Cardiac fibroblast (primary cell): ENCODE measurements around the gene TIAL1.

Experiments
- DNase-seq, 2 donors: peaks; one replicate each; pipeline versions ENCODE4 v3.0.0 to v3.0.0-alpha.2; 2010; ENCODE audit warnings: low read depth in 2 of 2
- H3K4me3 ChIP-seq, 2 donors: replicated peaks in 1 of 2; 1 replicate in 1 of 2; 2 replicates in 1 of 2; pipeline ENCODE4 v1.5.1; 2011; ENCODE audit warnings: low read depth in 2 of 2, low read length in 2 of 2, mild to moderate bottlenecking in 2 of 2, moderate library complexity in 1 of 2
- TF ChIP-seq, protein P1 (sequence below): IDR thresholded peaks from one replicate; pipeline ENCODE4 v1.5.1; 2011; ENCODE audit warnings: low read depth, mild to moderate bottlenecking, low read length, inconsistent platforms

The TIAL1 gene

DNA sequence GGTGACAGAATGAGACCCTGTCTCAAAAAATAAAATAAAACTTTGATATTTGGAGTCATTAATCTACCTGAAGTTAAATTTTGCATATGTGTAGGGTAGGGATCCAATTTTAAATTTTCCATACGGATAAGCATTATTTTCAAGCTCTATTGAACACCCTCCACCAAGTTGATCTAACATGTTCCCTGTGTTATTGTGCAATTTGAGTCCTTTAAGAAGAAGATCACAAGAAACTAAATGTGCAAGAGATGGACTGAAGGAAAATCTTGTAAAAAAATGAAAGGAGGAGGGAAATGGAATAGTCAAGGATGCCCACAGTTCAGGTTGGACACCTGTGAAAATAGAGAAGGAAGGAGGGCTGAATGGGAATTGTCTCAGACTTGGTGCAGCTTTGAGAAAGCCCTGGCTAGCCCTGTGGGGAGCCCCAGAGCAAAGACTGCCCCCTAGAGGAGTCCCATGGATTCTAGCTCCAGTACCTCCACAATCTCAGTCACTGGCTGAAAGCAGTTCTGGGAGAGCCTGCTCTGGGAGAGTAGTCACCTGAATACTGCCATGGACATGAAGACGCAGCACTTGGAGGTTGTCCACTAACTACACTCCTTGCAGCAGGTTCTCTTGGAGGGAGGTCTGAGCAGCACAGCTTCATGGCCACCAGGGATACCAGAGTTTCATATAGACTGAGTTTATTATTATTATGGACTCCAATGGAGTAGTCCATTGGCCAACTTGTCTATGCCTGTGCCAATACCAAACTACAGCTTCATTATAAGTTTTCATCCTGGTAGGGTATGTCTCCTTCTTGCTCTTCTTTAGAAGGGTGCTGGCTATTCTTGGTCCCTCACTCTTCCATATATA is 5.7 kb upstream of the TIAL1 start:
- TF ChIP-seq, protein P1, sequence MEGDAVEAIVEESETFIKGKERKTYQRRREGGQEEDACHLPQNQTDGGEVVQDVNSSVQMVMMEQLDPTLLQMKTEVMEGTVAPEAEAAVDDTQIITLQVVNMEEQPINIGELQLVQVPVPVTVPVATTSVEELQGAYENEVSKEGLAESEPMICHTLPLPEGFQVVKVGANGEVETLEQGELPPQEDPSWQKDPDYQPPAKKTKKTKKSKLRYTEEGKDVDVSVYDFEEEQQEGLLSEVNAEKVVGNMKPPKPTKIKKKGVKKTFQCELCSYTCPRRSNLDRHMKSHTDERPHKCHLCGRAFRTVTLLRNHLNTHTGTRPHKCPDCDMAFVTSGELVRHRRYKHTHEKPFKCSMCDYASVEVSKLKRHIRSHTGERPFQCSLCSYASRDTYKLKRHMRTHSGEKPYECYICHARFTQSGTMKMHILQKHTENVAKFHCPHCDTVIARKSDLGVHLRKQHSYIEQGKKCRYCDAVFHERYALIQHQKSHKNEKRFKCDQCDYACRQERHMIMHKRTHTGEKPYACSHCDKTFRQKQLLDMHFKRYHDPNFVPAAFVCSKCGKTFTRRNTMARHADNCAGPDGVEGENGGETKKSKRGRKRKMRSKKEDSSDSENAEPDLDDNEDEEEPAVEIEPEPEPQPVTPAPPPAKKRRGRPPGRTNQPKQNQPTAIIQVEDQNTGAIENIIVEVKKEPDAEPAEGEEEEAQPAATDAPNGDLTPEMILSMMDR = peak; percentile 76
- DNase-seq = peak; percentile 32 to 52
- H3K4me3 ChIP-seq = no peak overlapping the region

DNA sequence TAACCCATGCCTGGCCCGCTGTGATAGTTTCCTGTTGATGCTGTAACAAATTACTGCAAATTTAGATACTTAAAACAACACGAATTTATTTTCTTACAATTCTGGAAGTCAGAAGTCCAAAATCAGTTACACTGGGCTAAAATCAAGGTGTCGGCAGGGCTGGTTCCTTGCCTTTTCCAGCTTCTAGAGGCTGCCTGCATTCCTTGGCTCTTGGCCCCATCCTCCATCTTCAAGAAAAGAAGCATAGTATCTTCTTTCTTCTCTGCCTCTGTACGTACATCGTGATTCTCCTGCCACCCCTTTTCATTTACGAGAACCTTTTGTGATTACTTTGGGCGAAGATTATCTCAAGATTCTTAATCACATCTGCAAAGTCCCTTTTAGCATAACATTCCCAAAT is 1.6 kb upstream of the TIAL1 start:
- TF ChIP-seq, protein P1 = no peak
- H3K4me3 ChIP-seq = no peak overlapping the region
- no peak for DNase-seq

DNA sequence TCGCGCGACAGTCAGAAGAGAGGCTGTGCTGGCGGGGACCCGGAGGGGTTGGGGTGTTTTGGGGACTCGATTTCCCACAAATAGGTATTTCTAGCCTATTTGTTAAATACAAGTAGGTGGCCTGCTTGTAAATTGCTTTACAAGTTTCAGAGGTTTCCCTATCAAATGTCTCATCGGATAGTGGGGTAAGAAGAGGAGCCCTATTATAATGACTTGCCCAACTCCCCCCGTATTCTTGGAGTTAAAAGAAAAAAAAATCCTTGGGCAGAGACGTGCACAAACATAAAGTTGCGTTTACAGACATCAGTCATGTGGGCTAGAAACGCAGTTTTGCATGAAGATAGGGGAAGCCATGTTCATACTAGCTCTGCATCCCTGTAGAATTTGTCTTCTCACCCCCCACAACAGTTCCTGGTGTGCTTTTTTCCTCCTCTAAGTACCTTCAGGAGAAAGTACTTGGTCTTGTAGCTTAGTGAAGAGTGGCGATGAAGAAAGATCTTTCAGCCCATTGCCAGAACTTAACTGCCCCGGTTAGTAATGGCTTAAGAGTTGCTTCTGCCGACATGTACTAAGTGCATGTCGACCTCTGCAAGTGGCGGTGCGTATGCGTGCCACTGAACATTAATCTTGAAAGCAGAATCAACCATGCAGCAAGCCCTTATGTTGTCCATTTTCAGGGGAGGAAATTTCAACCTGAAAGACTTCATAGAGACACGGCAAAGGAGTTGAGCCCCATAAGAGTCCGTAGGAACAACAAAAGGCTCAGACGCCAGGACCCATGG is 832 bp upstream of the TIAL1 start:
- H3K4me3 ChIP-seq = peak overlapping the region; percentile 29 to 88
- TF ChIP-seq, protein P1 = no peak
- no peak for DNase-seq

DNA sequence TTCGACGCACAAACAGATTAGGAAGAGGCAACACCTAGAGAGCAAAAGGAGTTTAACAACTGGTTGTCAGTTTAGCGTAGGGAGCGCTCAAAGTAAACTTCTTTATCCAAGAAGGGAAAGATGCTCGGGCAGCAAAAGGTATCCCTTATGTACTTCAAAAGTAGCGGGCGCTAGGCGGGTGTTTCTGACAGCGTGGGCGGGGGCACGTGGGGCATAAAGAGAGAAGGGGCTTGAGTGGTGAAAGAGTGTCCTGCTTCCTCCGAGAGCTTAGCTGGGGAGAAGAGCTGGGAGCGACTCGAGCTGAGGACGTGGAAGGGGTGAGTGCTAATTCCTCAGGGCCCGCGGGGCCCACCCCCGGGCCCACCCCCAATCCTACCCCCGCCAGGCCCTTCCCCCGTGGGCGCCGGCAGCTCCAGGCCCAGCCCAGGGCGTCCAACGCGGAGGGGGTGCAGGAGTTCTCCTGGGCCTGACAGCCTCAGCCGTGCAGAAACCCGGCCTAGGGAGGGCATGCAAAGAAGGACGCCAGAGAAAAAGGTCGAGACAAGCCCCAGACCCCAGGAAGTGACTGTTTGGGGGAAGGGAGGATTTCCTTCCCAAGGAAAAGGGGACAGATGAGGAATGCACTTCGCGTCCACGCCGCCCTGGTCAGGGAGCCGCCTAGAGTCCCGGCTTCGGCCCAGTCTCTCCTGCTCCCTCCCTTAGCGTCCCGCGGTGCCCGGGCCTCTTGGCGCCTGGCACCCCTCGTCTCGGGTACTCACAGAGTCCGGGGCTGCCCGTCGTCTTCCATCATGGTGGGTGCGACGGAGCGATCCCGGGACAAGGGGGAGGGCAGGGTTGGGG is 868 bp downstream of the TIAL1 start:
- peak overlapping the region; percentile 88 to 91 for H3K4me3 ChIP-seq
- TF ChIP-seq, protein P1 = no peak
- peak; percentile 47 to 58 for DNase-seq

DNA sequence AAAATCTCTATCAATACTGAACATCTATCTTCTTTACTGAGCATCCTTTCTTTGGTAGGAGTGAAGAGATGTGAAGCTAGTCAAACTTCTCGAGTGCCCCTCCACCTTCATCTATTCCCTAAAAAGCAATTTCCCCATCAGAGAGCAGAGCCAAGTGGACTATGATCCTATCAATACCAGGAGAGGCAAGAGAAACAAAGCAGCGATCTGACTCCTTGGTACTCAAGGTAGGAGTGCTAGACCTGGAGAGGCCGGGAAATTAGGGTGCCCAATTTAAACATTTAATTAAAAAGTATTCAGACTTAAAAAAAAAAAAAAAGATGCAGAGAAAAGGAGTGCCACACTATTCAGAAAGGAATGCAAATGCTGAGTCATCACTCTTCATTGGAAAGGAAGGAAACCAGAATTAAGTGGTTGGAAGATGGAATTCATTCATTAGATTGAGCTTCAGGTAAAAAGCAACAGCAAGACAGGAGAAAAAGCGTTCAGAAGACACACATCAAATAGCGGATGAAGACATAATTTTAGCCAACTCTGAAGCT is 1.6 kb downstream of the TIAL1 start:
- peak; percentile 47 to 61 for DNase-seq
- peak overlapping the region; percentile 88 to 91 for H3K4me3 ChIP-seq
- TF ChIP-seq, protein P1 = no peak

DNA sequence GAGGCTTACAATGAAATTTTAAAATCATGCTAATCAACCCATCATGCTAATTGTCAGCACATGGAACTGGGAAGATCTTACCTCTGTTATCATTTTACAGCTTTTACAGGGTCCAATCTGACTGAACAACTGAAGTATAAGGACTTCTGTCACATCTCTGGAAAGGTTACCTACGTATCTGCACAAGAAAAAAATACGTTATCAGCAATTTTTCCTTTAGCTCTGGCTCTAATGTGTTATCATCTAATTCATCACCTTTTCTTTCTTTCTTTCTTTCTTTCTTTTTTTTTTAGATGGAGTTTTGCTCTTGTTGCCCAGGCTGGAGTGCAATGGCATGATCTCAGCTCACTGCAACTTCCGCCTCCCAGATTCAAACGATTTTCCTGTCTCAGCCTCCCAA is 8.7 kb downstream of the TIAL1 start:
- DNase-seq = no peak
- TF ChIP-seq, protein P1 = no peak
- no peak overlapping the region for H3K4me3 ChIP-seq
